HepG2 (cell line): ENCODE data around the gene ACAP3. TPM values are rescaled to one million over a fixed set of nuclear protein-coding genes. Genes with fewer than 3 reads are reported as not detected.

Experiments used
- ARID5B ChIP-seq: IDR thresholded peaks from 2 replicates; pipeline ENCODE4 v1.4.0; 2020; ENCODE audit warnings: mild to moderate bottlenecking, missing genetic modification reagents
- BCL6 ChIP-seq: IDR thresholded peaks from 2 replicates; pipeline ENCODE4 v1.6.1; 2016; ENCODE audit warnings: missing genetic modification reagents, missing compliant biosample characterization
- BRD4 ChIP-seq: sonication (generic); formaldehyde crosslinking; IDR thresholded peaks from 2 replicates; pipeline ENCODE4 v1.4.0; 2020; ENCODE audit warnings: missing genetic modification reagents
- CERS6 ChIP-seq: sonication (generic); formaldehyde crosslinking; IDR thresholded peaks from 2 replicates; pipeline ENCODE4 v1.5.0; 2020; ENCODE audit warnings: missing genetic modification reagents
- DDIT3 ChIP-seq: sonication (generic); formaldehyde crosslinking; IDR thresholded peaks from 2 replicates; pipeline ENCODE4 v1.4.0; 2020; ENCODE audit warnings: mild to moderate bottlenecking, missing genetic modification reagents
- MAZ ChIP-seq, 2 experiments: sonication (generic) in 1 of 2; formaldehyde crosslinking in 1 of 2; IDR thresholded peaks; 2 replicates each; pipeline versions ENCODE4 v1.5.0 to v1.6.1; 2012 to 2020; ENCODE audit warnings: low read depth in 2 of 2, mild to moderate bottlenecking in 2 of 2, borderline replicate concordance in 1 of 2, improper control_type of control experiment in 1 of 2, low read length in 1 of 2, missing genetic modification reagents in 1 of 2, moderate library complexity in 1 of 2
- NFAT5 ChIP-seq: sonication (generic); formaldehyde crosslinking; IDR thresholded peaks from 2 replicates; pipeline ENCODE4 v1.4.0; 2020; ENCODE audit warnings: missing genetic modification reagents
- ZNF20 ChIP-seq: sonication (generic); formaldehyde crosslinking; IDR thresholded peaks from 2 replicates; pipeline ENCODE4 v1.4.0; 2020; ENCODE audit warnings: mild to moderate bottlenecking, moderate library complexity, missing genetic modification reagents
- ZNF251 ChIP-seq: sonication (generic); formaldehyde crosslinking; IDR thresholded peaks from 2 replicates; pipeline ENCODE4 v1.9.0; 2021; ENCODE audit warnings: mild to moderate bottlenecking, missing genetic modification reagents
- ZNF331 ChIP-seq: sonication (generic); formaldehyde crosslinking; IDR thresholded peaks from 2 replicates; pipeline ENCODE4 v1.4.0; 2020; ENCODE audit warnings: missing genetic modification reagents
- ZNF362 ChIP-seq: sonication (generic); formaldehyde crosslinking; IDR thresholded peaks from 2 replicates; pipeline ENCODE4 v1.4.0; 2020; ENCODE audit warnings: missing genetic modification reagents, mild to moderate bottlenecking, borderline replicate concordance
- ZNF710 ChIP-seq: sonication (generic); formaldehyde crosslinking; IDR thresholded peaks from 2 replicates; pipeline ENCODE4 v1.5.0; 2020; ENCODE audit warnings: mild to moderate bottlenecking, missing genetic modification reagents, borderline replicate concordance
- ZNF720 ChIP-seq: sonication (generic); formaldehyde crosslinking; IDR thresholded peaks from 2 replicates; pipeline ENCODE4 v1.4.0; 2020; ENCODE audit warnings: missing genetic modification reagents
- polyA plus RNA-seq, 8 experiments: library from polyadenylated mRNA; depleted of rRNA in 3 of 8; stranded (reverse) in 7 of 8; unstranded in 1 of 8; fragments of >200 nt; fragmentation: Illumina TruSeq in 4 of 8; extraction: Trizol in 4 of 8; gene quantifications; 2 replicates each; pipeline versions ENCODE4 v1.2.1 to v1.2.3, GENCODE V29; 2011 to 2016; ENCODE audit warnings: low read depth in 4 of 8, missing spikeins in 1 of 8, mixed read lengths in 1 of 8; ENCODE audit not compliant: insufficient read depth in 1 of 8
- total RNA-seq, 5 experiments: library from RNA; depleted of rRNA; stranded (reverse); fragments of >200 nt; fragmentation: Illumina TruSeq; extraction: Trizol; gene quantifications; 2 replicates each; pipeline ENCODE4 v1.2.3, GENCODE V29; 2016; ENCODE audit warnings: low read depth in 1 of 5

ACAP3 gene
- total and polyA plus RNA-seq, 2 of the 13 experiments (the other 11 are each of a cell fraction or from before 2014, with no cell fraction given): 29.4 to 50.8 TPM

GRCh38 chr1:1324524-1325287 is 17.0 kb upstream of the ACAP3 start, which contains the start of the genes CPTP and INTS11 (continued):
- TF ChIP-seq NFAT5 (CRISPR knock-in tag): no peak
- TF ChIP-seq ZNF20 (CRISPR knock-in tag): no peak
- TF ChIP-seq MAZ (IDR thresholded peaks at IDR 0.05; ENCODE audit: borderline replicate concordance, low read depth, low read length): no peak; the same call in 1 of the 2 replicates
- TF ChIP-seq MAZ (CRISPR knock-in tag; IDR thresholded peaks at IDR 0.05; ENCODE audit: low read depth): peak; percentile 75
- TF ChIP-seq BRD4 (CRISPR knock-in tag): no peak; the same call in 1 of the 2 replicates
- TF ChIP-seq ZNF331 (CRISPR knock-in tag): 0 out of 2 replicates have a peak, but pooled peaks have one; percentile 26
- no peak for TF ChIP-seq ZNF251 (CRISPR knock-in tag)
- TF ChIP-seq ZNF710: peak; percentile 56
- no peak for TF ChIP-seq CERS6 (CRISPR knock-in tag)
- TF ChIP-seq BCL6 (CRISPR knock-in tag): no peak; the same call in 1 of the 2 replicates
- TF ChIP-seq ZNF362 (CRISPR knock-in tag): no peak
- peak; percentile 30; the same call in 1 of the 2 replicates for TF ChIP-seq ARID5B
- TF ChIP-seq ZNF720 (CRISPR knock-in tag): no peak
- TF ChIP-seq DDIT3 (CRISPR knock-in tag): no peak
